GM23338 (cell line): Measurements from ENCODE around the gene DCAF4. TPM values are rescaled to one million over a fixed set of nuclear protein-coding genes. Genes with fewer than 3 reads are reported as not detected.

Experiments
- ATAC-seq: fragments of 200-7000 bp; cut with Tn5 transposase; 3 replicates; pipeline ENCODE4 v1.9.1; 2020
- DNase-seq: peaks from one replicate; pipeline ENCODE4 v3.0.0-alpha.2; 2015; ENCODE audit warnings: low spot score
- H2AFZ ChIP-seq: fragments of 200-600 bp; sonication (generic); 2 replicates; pipeline ENCODE4 v1.8.0; 2016; ENCODE audit warnings: antibody characterized with exemption, mild to moderate bottlenecking, moderate library complexity
- H3F3A ChIP-seq: fragments of 200-600 bp; sonication (generic); replicated peaks from 2 replicates; pipeline ENCODE4 v1.8.0; 2017; ENCODE audit warnings: antibody characterized with exemption, mixed run types, low read depth
- H3K27ac ChIP-seq: fragments of 200-600 bp; sonication (generic); 2 replicates; pipeline ENCODE4 v1.6.1; 2016; ENCODE audit warnings: low read depth
- H3K27me3 ChIP-seq: fragments of 200-600 bp; sonication (generic); 2 replicates; pipeline ENCODE4 v1.8.0; 2016; ENCODE audit warnings: mild to moderate bottlenecking, mixed run types, moderate library complexity; ENCODE audit not compliant: insufficient read depth
- H3K36me3 ChIP-seq: fragments of 200-600 bp; sonication (generic); 2 replicates; pipeline ENCODE4 v1.8.0; 2016; ENCODE audit warnings: mild to moderate bottlenecking; ENCODE audit not compliant: insufficient read depth
- H3K4me1 ChIP-seq: fragments of 200-600 bp; sonication (generic); 2 replicates; pipeline ENCODE4 v1.8.0; 2016; ENCODE audit warnings: mild to moderate bottlenecking, moderate library complexity; ENCODE audit not compliant: insufficient read depth
- H3K4me2 ChIP-seq: fragments of 200-600 bp; sonication (generic); 2 replicates; pipeline ENCODE4 v1.7.1; 2017; ENCODE audit warnings: mixed run types
- H3K4me3 ChIP-seq: fragments of 200-600 bp; sonication (generic); 2 replicates; pipeline ENCODE4 v1.6.1; 2016; ENCODE audit warnings: mixed run types
- H3K79me2 ChIP-seq: fragments of 200-600 bp; sonication (generic); replicated peaks from 2 replicates; pipeline ENCODE4 v1.8.0; 2017; ENCODE audit warnings: mild to moderate bottlenecking; ENCODE audit not compliant: insufficient read depth
- H3K9me2 ChIP-seq: fragments of 200-600 bp; sonication (generic); 2 replicates; pipeline ENCODE4 v1.8.0; 2017; ENCODE audit not compliant: insufficient read depth
- H4K20me1 ChIP-seq: fragments of 200-600 bp; sonication (generic); replicated peaks from 2 replicates; pipeline ENCODE4 v1.8.0; 2017; ENCODE audit warnings: mild to moderate bottlenecking; ENCODE audit not compliant: insufficient read depth
- H3K27ac Mint-ChIP-seq: 2 replicates; pipeline ENCODE4 v1.8.0; 2020; ENCODE audit warnings: inconsistent platforms, mild to moderate bottlenecking, moderate library complexity, mixed read lengths
- H3K27me3 Mint-ChIP-seq: 3 replicates; pipeline ENCODE4 v1.8.0; 2022; ENCODE audit warnings: low read depth, mild to moderate bottlenecking, moderate library complexity, mixed read lengths, inconsistent platforms; ENCODE audit not compliant: insufficient read depth, poor library complexity
- H3K36me3 Mint-ChIP-seq: 3 replicates; pipeline ENCODE4 v1.8.0; 2021; ENCODE audit warnings: low read depth, mild to moderate bottlenecking, inconsistent platforms, moderate library complexity, mixed read lengths
- H3K4me1 Mint-ChIP-seq: 3 replicates; pipeline ENCODE4 v1.8.0; 2020; ENCODE audit warnings: mild to moderate bottlenecking, inconsistent platforms, mixed read lengths
- H3K4me3 Mint-ChIP-seq: 3 replicates; pipeline ENCODE4 v1.8.0; 2021; ENCODE audit warnings: moderate library complexity, mild to moderate bottlenecking, inconsistent platforms, mixed read lengths
- H3K9me3 Mint-ChIP-seq: 3 replicates; pipeline ENCODE4 v1.8.0; 2020; ENCODE audit warnings: moderate library complexity, mild to moderate bottlenecking, inconsistent platforms, mixed read lengths
- CTCF ChIP-seq, 2 experiments: fragments of 200-600 bp in 1 of 2; sonication (generic) in 1 of 2; conservative IDR thresholded peaks; 2 replicates each; pipeline versions ENCODE4 v1.5.1 to v1.6.1; 2016 to 2017; ENCODE audit warnings: antibody characterized with exemption in 2 of 2, low read depth in 2 of 2, mild to moderate bottlenecking in 2 of 2, moderate library complexity in 1 of 2
- ETS1 ChIP-seq: IDR thresholded peaks from 2 replicates; pipeline ENCODE4 v1.6.1; 2016; ENCODE audit warnings: antibody characterized with exemption
- EZH2 ChIP-seq: fragments of 200-600 bp; sonication (generic); IDR thresholded peaks from one replicate; pipeline ENCODE4 v1.8.0; 2017; ENCODE audit warnings: antibody characterized with exemption, mild to moderate bottlenecking, low read depth; ENCODE audit not compliant: unreplicated experiment
- EZH2phosphoT487 ChIP-seq: fragments of 200-600 bp; sonication (generic); IDR thresholded peaks from one replicate; pipeline ENCODE4 v1.8.1; 2018; ENCODE audit warnings: antibody characterized with exemption; ENCODE audit not compliant: unreplicated experiment
- JUNB ChIP-seq: IDR thresholded peaks from one replicate; pipeline ENCODE4 v1.6.1; 2016; ENCODE audit warnings: antibody characterized with exemption; ENCODE audit not compliant: unreplicated experiment
- POLR2AphosphoS5 ChIP-seq: IDR thresholded peaks from 2 replicates; pipeline ENCODE4 v1.6.1; 2016; ENCODE audit warnings: antibody characterized with exemption, low read depth
- REST ChIP-seq: IDR thresholded peaks from one replicate; pipeline ENCODE4 v1.6.1; 2018; ENCODE audit warnings: antibody characterized with exemption; ENCODE audit not compliant: unreplicated experiment
- STAT1 ChIP-seq: IDR thresholded peaks from one replicate; pipeline ENCODE4 v1.6.1; 2016; ENCODE audit warnings: antibody characterized with exemption; ENCODE audit not compliant: unreplicated experiment
- ZNF462 ChIP-seq: fragments of 250-450 bp; sonication (Bioruptor Pico); IDR thresholded peaks from 2 replicates; pipeline ENCODE4 v1.5.0; 2020; ENCODE audit warnings: mild to moderate bottlenecking, moderate library complexity
- polyA plus RNA-seq: library from polyadenylated mRNA; unstranded; fragments of >200 nt; fragmentation: Nextera tagmentation; extraction: Ambion mirVana; gene quantifications from 2 replicates; pipeline ENCODE4 v1.2.1, GENCODE V29; 2016
- total RNA-seq: library from RNA; depleted of rRNA; stranded (reverse); fragments of >200 nt; shearing (Covaris generic); gene quantifications from 2 replicates; pipeline ENCODE4 v1.2.3, GENCODE V29; 2014

The DCAF4 gene
- total and polyA plus RNA-seq, 2 experiments from 2014 or later = 17.5 to 39.3 TPM

GRCh38 chr14:72968316-72968715, 42.1 kb downstream of the DCAF4 start (continued):
- TF ChIP-seq CTCF (conservative IDR thresholded peaks at IDR 0.05; ENCODE audit: low read depth in 2 of 2) (no peak), POLR2AphosphoS5 (no peak), EZH2 (no peak), JUNB (no peak), ETS1 (no peak), EZH2phosphoT487 (no peak)

- Mint-ChIP-seq H3K36me3 (peaks cover 22% of the 10 kb centered on the region), H3K4me3 (no peak overlapping the region), H3K9me3 (no peaks in the 10 kb centered on the region), H3K27me3 (peaks cover 4% of the 10 kb centered on the region), H3K27ac (no peak overlapping the region), H3K4me1 (no peaks in the 10 kb centered on the region)
- H3K9me2 ChIP-seq = no peaks in the 10 kb centered on the region
- ATAC-seq (no peak), DNase-seq (no peak)
- no peaks in the 10 kb centered on the region for H4K20me1 ChIP-seq
- no peak overlapping the region for H3K4me3 ChIP-seq
- TF ChIP-seq ZNF462 = no peak
- no peak for TF ChIP-seq JUNB
- no peak for TF ChIP-seq EZH2
- TF ChIP-seq REST = no peak
- TF ChIP-seq STAT1 = no peak
- no peak for TF ChIP-seq POLR2AphosphoS5
- no peak overlapping the region for H2AFZ ChIP-seq
- no peak overlapping the region for H3K27ac ChIP-seq
- no peaks in the 10 kb centered on the region for H3K79me2 ChIP-seq
- H3K4me1 ChIP-seq = no peaks in the 10 kb centered on the region
- H3K4me2 ChIP-seq = no peak overlapping the region
- no peaks in the 10 kb centered on the region; the same call in 1 of the 2 replicates for H3K36me3 ChIP-seq
- no peaks in the 10 kb centered on the region for H3F3A ChIP-seq
- no peaks in the 10 kb centered on the region for H3K27me3 ChIP-seq
Observed at GRCh38 chr14:72970058-72970630, 43.9 kb downstream of the DCAF4 start.
